ENCODE data around the gene SLAMF6. TPM values are rescaled to one million over a fixed set of nuclear protein-coding genes. Genes with fewer than 3 reads are reported as not detected.
A peak's percentile ranks its signal among the peaks of the same experiment; 100 is the strongest.
"Not testable (repeated sequence)": the region's sequence is repeated elsewhere in the genome, so short reads cannot be mapped to it uniquely, and the experiment has no call there.

SLAMF6 gene
- total and polyA plus RNA-seq, 3 experiments from 2014 or later: 28.3 to 201 (median 30.7) TPM

DNA sequence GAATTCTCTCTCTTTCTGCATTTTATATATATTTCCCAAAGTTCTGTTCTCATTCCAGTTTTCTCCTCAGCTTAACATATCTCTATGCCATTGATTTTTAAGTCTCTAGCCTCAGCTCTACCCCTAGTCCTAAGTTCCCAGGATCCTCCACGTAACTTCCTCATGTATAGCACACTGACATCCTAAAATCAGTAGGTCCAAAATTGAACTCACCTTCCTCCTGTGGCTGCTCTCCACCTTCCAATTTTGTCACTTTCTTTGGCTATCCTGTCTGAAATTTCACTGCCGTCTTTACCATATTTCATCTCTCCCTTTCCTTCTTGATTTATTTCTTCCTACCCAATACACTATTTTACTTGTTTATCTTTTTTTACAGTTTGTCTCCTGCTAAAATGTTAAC lies 1.5 kb downstream of the SLAMF6 start:
- Histone ChIP-seq H3K9me3 (ENCODE audit: low read length) (no peaks in the 10 kb centered on the region), H3K36me3 (ENCODE audit: insufficient read depth, low read length) (no peaks in the 10 kb centered on the region), H3K27ac (ENCODE audit: low read depth, low read length) (peak overlapping the region; percentile 34), H3K27me3 (ENCODE audit: insufficient read depth, low read length, poor library complexity, severe bottlenecking) (no peaks in the 10 kb centered on the region), H3K4me3 (ENCODE audit: low read length) (peak overlapping the region; percentile 91), H3K4me1 (ENCODE audit: insufficient read depth, low read length) (peaks cover 63% of the 10 kb centered on the region)
- Mint-ChIP-seq H3K27me3 (no peaks in the 10 kb centered on the region), H3K9me3 (peaks cover 3 to 12% (median 10%) of the 10 kb centered on the region in 5 donors), H3K4me3 (peak overlapping the region; percentile 95 to 99 (median 96)), H3K27ac (peak overlapping the region; percentile 87 to 98 (median 94)), H3K4me1 (peaks cover 79 to 93% (median 84%) of the 10 kb centered on the region in 3 donors), H3K36me3 (peaks cover 14 to 51% (median 31%) of the 10 kb centered on the region in 3 donors)
- ChIA-PET POLR2A (interaction anchor here (2.2 kb wide), 1 partner anchor 19 kb away, joined by 11 read pairs; no protein-coding TSS in a partner anchor), CTCF (interaction anchor here (1.2 to 2.7 kb wide), 3 partner anchors 19 to 85 kb away, joined by 3 to 12 read pairs (median 8); no protein-coding TSS in a partner anchor)
- no peak for DNase-seq

- Mint-ChIP-seq H3K9me3 (peaks cover 0 to 9% (median 7%) of the 10 kb centered on the region in 5 donors), H3K27ac (peak overlapping the region; percentile 87 to 98 (median 94)), H3K4me3 (peak overlapping the region; percentile 95 to 99 (median 96)), H3K27me3 (no peaks in the 10 kb centered on the region), H3K36me3 (peaks cover 14 to 49% (median 28%) of the 10 kb centered on the region in 3 donors), H3K4me1 (peaks cover 82 to 97% (median 88%) of the 10 kb centered on the region in 3 donors)
- DNase-seq: no peak
- Histone ChIP-seq H3K27me3 (ENCODE audit: insufficient read depth, low read length, poor library complexity, severe bottlenecking) (no peaks in the 10 kb centered on the region), H3K27ac (ENCODE audit: low read depth, low read length) (peak overlapping the region; percentile 34), H3K4me1 (ENCODE audit: insufficient read depth, low read length) (peaks cover 68% of the 10 kb centered on the region), H3K36me3 (ENCODE audit: insufficient read depth, low read length) (no peaks in the 10 kb centered on the region), H3K4me3 (ENCODE audit: low read length) (peak overlapping the region; percentile 91), H3K9me3 (ENCODE audit: low read length) (no peaks in the 10 kb centered on the region)
- ChIA-PET CTCF (interaction anchor here (0.7 to 2.7 kb wide), 2 partner anchors 19 to 92 kb away, joined by 3 to 12 read pairs; no protein-coding TSS in a partner anchor), POLR2A (no interaction called here)
These were observed 2.1 kb downstream of the SLAMF6 start for GRCh38 chr1:160520999-160521398.

- Histone ChIP-seq H3K27me3 (ENCODE audit: insufficient read depth, low read length, poor library complexity, severe bottlenecking) (no peaks in the 10 kb centered on the region), H3K27ac (ENCODE audit: low read depth, low read length) (peak overlapping the region; percentile 34), H3K9me3 (ENCODE audit: low read length) (no peaks in the 10 kb centered on the region), H3K4me3 (ENCODE audit: low read length) (peak overlapping the region; percentile 91), H3K4me1 (ENCODE audit: insufficient read depth, low read length) (peaks cover 72% of the 10 kb centered on the region), H3K36me3 (ENCODE audit: insufficient read depth, low read length) (no peaks in the 10 kb centered on the region)
- no peak for DNase-seq
- POLR2A ChIA-PET: interaction anchor here (1.1 kb wide), 1 partner anchor 91 kb away, joined by 4 read pairs; no protein-coding TSS in a partner anchor
- peaks cover 17 to 48% (median 25%) of the 10 kb centered on the region in 3 donors for H3K36me3 Mint-ChIP-seq
- peaks cover 86 to 100% (median 91%) of the 10 kb centered on the region in 3 donors for H3K4me1 Mint-ChIP-seq
- peak overlapping the region; percentile 95 to 99 (median 96) for H3K4me3 Mint-ChIP-seq
- peaks cover 0 to 7% (median 4%) of the 10 kb centered on the region in 5 donors for H3K9me3 Mint-ChIP-seq
- H3K27ac Mint-ChIP-seq: peak overlapping the region; percentile 87 to 98 (median 94)
- CTCF ChIA-PET: interaction anchor here (0.7 to 1.0 kb wide), 2 partner anchors 78 to 92 kb away, joined by 3 read pairs; no protein-coding TSS in a partner anchor
- no peaks in the 10 kb centered on the region for H3K27me3 Mint-ChIP-seq
These were observed 2.5 kb downstream of the SLAMF6 start for GRCh38 chr1:160520582-160520981.

DNA sequence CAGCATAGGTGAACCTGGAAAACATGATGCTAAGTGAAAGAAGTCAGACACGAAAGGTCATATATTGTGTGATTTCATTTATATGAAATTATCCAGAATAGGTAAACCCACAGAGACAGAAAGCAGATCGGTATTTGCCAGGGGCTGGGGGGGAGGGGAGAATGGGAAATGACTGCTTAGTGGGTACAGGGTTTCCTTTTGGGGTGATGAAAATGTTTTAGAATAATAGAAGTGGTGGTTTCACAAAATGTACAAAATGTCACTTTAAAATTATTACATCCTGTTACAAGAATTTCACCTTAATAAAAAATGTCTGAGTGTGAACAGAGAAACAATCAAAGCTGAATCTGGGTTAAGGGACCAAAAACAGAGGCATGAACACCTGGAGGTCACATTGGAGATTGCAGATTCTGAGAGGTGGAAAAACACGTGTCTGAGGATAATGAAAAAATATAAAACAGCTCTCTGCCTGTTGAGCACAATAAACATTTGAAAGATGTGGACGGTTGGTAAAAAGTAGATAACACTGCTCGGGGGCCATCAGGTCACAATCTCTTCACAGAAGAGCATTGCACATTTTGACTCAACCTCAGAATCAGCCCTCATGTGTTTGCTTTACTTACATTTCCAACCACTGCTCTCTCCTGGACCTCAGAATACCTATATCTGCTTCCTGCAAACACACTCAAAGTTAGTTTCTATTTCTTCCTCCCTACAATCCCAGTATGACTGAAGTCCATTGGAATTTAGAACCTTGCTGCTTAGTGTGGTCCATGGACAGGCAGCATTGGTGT lies 3.2 kb downstream of the SLAMF6 start:
- H3K4me1 ChIP-seq (ENCODE audit: insufficient read depth, low read length): peaks cover 80% of the 10 kb centered on the region
- Mint-ChIP-seq H3K36me3 (peaks cover 15 to 47% (median 23%) of the 10 kb centered on the region in 3 donors), H3K4me1 (peaks cover 86 to 100% (median 91%) of the 10 kb centered on the region in 3 donors), H3K4me3 (peak overlapping the region; percentile 95 to 99 (median 96)), H3K27ac (peak overlapping the region; percentile 87 to 98 (median 94)), H3K27me3 (no peaks in the 10 kb centered on the region), H3K9me3 (peaks cover 0 to 2% (median 0%) of the 10 kb centered on the region in 5 donors)
- ChIA-PET CTCF (interaction anchor here (0.6 to 1.2 kb wide), 5 partner anchors 8 to 91 kb away, joined by 3 read pairs; no protein-coding TSS in a partner anchor), POLR2A (interaction anchor here (1.1 kb wide), 1 partner anchor 90 kb away, joined by 4 read pairs; no protein-coding TSS in a partner anchor)
- H3K4me3 ChIP-seq (ENCODE audit: low read length): peak overlapping the region; percentile 91
- no peak overlapping the region for H3K27ac ChIP-seq (ENCODE audit: low read depth, low read length)
- DNase-seq: peak in 2 of 5 donors; percentile 43 to 65
- H3K27me3 ChIP-seq (ENCODE audit: insufficient read depth, low read length, poor library complexity, severe bottlenecking): no peaks in the 10 kb centered on the region
- no peaks in the 10 kb centered on the region for H3K9me3 ChIP-seq (ENCODE audit: low read length)
- H3K36me3 ChIP-seq (ENCODE audit: insufficient read depth, low read length): no peaks in the 10 kb centered on the region

GRCh38 chr1:160517519-160517918 lies 5.5 kb downstream of the SLAMF6 start:
- peaks cover 24 to 62% (median 43%) of the 10 kb centered on the region in 3 donors for H3K36me3 Mint-ChIP-seq
- POLR2A ChIA-PET; H3K4me3 ChIP-seq (ENCODE audit: low read length); H3K36me3 ChIP-seq (ENCODE audit: insufficient read depth, low read length); H3K27me3 Mint-ChIP-seq; DNase-seq; H3K27ac ChIP-seq (ENCODE audit: low read depth, low read length); H3K27me3 ChIP-seq (ENCODE audit: insufficient read depth, low read length, poor library complexity, severe bottlenecking); H3K9me3 ChIP-seq (ENCODE audit: low read length): not testable (repeated sequence)
- H3K4me1 Mint-ChIP-seq: peaks cover 93 to 100% (median 94%) of the 10 kb centered on the region in 3 donors
- peaks cover 82% of the 10 kb centered on the region for H3K4me1 ChIP-seq (ENCODE audit: insufficient read depth, low read length)
- H3K4me3 Mint-ChIP-seq: peak overlapping the region; percentile 56 to 97 (median 79)
- CTCF ChIA-PET: interaction anchor here (2.9 kb wide), 1 partner anchor 89 kb away, joined by 6 read pairs; no protein-coding TSS in a partner anchor
- peaks cover 5 to 11% (median 6%) of the 10 kb centered on the region in 5 donors for H3K9me3 Mint-ChIP-seq
- peak overlapping the region in 7 of 8 donors; percentile 42 to 98 (median 73) for H3K27ac Mint-ChIP-seq

- H3K27me3 ChIP-seq (ENCODE audit: insufficient read depth, low read length, poor library complexity, severe bottlenecking); H3K27ac ChIP-seq (ENCODE audit: low read depth, low read length); H3K36me3 ChIP-seq (ENCODE audit: insufficient read depth, low read length); H3K27me3 Mint-ChIP-seq; POLR2A ChIA-PET; DNase-seq: not testable (repeated sequence)
- H3K36me3 Mint-ChIP-seq: peaks cover 32 to 66% (median 47%) of the 10 kb centered on the region in 3 donors
- H3K9me3 ChIP-seq (ENCODE audit: low read length): peaks cover 14% of the 10 kb centered on the region
- peak overlapping the region; percentile 72 to 88 (median 78) for H3K27ac Mint-ChIP-seq
- H3K4me1 ChIP-seq (ENCODE audit: insufficient read depth, low read length): peaks cover 81% of the 10 kb centered on the region
- H3K4me3 ChIP-seq (ENCODE audit: low read length): peak overlapping the region; percentile 19
- CTCF ChIA-PET: interaction anchor here (2.9 kb wide), 1 partner anchor 87 kb away, joined by 6 read pairs; no protein-coding TSS in a partner anchor
- peak overlapping the region; percentile 56 to 97 (median 79) for H3K4me3 Mint-ChIP-seq
- peaks cover 9 to 17% (median 12%) of the 10 kb centered on the region in 5 donors for H3K9me3 Mint-ChIP-seq
- peaks cover 90 to 98% (median 96%) of the 10 kb centered on the region in 3 donors for H3K4me1 Mint-ChIP-seq
These were observed 7.1 kb downstream of the SLAMF6 start for GRCh38 chr1:160515908-160516307.

DNA sequence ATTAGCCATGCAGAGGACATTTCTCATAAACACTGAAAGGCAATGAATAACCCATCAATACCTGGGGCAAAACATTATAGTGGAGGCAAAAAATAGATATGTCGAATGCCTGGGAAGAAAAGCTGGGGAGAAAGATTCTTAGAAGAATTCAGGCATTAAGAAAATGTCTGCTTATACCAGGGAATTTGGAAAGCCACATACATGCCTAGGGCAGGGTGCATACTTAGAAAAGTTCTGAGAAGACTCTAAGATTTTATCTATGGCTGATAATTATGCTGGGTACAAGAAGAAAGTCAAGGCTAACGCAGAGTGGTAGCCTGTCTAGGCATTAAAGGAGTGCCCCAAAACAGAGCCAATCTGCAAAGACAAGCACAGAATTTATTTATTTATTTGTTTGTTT lies 18.4 kb downstream of the SLAMF6 start:
- ChIA-PET POLR2A (no interaction called here), CTCF (interaction anchor here (1.0 to 1.4 kb wide), 3 partner anchors 8 to 20 kb away, joined by 3 read pairs; no protein-coding TSS in a partner anchor)
- H3K4me1 Mint-ChIP-seq: peaks cover 62 to 91% (median 83%) of the 10 kb centered on the region in 3 donors
- Histone ChIP-seq H3K36me3 (ENCODE audit: insufficient read depth, low read length) (peaks cover under 1% of the 10 kb centered on the region), H3K27ac (ENCODE audit: low read depth, low read length) (no peak overlapping the region), H3K4me1 (ENCODE audit: insufficient read depth, low read length) (peaks cover 25% of the 10 kb centered on the region), H3K9me3 (ENCODE audit: low read length) (peaks cover 16% of the 10 kb centered on the region), H3K4me3 (ENCODE audit: low read length) (no peak overlapping the region), H3K27me3 (ENCODE audit: insufficient read depth, low read length, poor library complexity, severe bottlenecking) (no peaks in the 10 kb centered on the region)
- H3K4me3 Mint-ChIP-seq: peak overlapping the region in 2 of 7 donors; percentile 8 to 33
- H3K27me3 Mint-ChIP-seq: no peaks in the 10 kb centered on the region
- peak overlapping the region in 7 of 8 donors; percentile 8 to 76 (median 49) for H3K27ac Mint-ChIP-seq
- no peak for DNase-seq
- peaks cover 30 to 52% (median 47%) of the 10 kb centered on the region in 5 donors for H3K9me3 Mint-ChIP-seq
- H3K36me3 Mint-ChIP-seq: peaks cover 55 to 89% (median 67%) of the 10 kb centered on the region in 3 donors
